Activated CD4-positive, alpha-beta T cell treated with anti-CD3 and anti-CD28 coated beads, Interleukin-2, amount 50 U/mL, for 48 hours (primary cell): Measurements from ENCODE around the gene NTSR1.

ENCODE experiments used
- DNase-seq, 2 experiments: peaks; one replicate each; pipeline ENCODE4 v3.0.0-alpha.2; 2020

NTSR1 gene

DNA sequence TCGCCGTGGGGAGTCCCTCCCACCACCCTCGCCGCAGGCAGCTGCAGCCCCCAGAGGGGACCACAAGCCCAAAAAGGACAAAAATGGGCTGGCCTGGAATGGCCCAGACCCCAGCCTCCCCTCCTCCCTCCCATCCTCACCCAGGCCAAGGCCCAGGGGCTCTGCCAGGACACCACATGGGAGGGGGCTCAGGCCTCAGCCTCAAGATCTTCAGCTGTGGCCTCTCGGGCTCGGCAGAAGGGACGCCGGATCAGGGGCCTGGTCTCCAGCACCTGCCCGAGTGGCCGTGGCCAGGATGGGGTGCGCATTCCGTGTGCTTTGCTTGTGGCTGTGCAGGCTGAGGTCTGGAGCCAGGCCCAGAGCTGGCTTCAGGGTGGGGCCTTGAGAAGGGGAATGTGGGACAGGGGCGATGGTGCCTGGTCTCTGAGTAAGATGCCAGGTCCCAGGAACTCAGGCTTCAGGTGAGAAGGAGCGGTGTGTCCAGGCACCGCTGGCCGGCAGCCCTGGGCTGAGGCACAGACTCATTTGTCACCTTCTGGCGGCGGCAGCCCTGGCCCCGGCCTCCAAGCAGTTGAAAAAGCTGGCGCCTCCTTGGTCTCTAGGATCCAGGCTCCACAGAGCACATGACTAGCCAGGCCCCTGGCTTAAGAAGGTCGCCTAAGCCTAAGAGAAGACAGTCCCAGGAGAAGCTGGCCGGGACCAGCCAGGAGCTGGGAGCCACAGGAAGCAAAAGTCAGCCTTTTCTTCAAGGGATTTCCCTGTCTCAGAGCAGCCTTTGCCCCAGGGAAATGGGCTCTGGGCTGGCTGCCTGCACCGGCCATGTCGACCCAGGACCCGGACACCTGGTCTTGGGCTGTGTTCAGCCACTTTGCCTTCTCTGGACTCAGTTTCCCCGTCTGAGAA lies 52.5 kb downstream of the NTSR1 start:
- no peak for DNase-seq

- DNase-seq: no peak
These were observed 53.1 kb downstream of the NTSR1 start for GRCh38 chr20:62761759-62762131.

GRCh38 chr20:62762376-62762775 lies 53.7 kb downstream of the NTSR1 start:
- DNase-seq: no peak

DNA sequence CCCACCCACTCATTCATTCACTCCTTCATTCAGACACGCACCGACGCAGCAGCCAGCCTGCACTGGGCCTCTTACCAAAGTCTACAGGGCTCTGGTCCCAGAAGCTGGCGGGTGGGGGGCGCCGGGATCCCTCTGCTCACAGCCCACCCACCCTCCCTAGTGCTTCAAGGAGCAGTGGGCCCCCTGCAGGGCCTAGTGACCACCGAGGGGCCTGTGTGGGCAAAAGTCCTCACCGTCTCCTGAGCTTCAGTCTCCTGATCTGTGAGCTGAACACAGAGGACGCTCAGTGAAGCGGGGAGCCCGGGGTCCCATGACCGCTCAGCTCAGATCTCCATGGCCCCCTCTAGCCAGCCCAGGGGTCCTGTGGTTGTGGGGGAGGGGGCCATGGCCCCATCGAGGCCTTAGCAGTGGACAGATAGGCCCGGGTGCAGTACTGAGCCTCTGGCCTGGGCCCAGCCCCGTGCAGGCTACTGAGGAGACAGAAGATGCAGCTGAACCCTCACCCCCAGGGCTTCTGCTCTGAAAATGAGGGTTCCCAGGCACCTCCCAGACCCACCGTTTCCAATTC lies 54.2 kb downstream of the NTSR1 start:
- DNase-seq: no peak

GRCh38 chr20:62763404-62763803 lies 54.8 kb downstream of the NTSR1 start:
- DNase-seq: no peak

DNA sequence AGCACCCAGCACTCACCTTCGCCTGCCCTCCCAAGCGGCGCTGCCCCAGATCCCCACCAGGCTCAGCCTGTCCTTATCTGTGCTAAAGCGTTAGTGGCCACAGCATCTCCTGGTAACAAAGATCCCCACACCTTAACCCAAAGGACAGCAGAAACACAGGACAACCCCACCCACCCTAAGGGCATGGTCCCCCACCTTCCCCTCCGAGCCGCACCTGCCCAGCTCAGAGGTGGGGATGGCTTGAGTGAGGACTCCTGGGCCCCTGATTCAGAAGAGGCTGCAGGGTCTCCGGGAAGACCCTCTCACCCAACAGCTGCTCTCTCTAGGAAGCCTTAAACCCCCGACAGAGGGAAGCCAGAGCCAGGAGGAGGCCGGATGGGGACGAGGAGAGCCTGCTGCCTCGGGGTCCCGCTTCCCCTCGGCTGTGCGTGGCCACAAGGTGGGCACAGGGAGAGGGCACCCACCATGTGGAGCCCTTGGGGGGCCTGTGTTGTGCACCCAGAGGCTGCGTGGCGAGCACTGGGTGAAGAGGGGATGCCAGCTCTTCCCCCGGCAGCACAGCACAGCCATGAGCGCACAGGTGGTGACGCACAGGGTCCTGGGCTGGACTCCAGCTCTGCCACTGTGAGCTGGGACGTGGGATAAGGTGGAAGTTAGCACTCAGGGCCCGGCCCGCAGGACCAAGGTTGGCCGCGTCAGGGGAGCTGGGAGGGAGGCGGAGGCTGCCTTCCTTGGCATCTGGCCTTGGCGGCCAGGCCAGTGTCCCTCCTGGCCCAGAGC lies 55.7 kb downstream of the NTSR1 start:
- DNase-seq: no peak

- no peak for DNase-seq
These were observed 56.4 kb downstream of the NTSR1 start for GRCh38 chr20:62765021-62765420.

GRCh38 chr20:62765432-62766070 lies 56.9 kb downstream of the NTSR1 start:
- DNase-seq: no peak

DNA sequence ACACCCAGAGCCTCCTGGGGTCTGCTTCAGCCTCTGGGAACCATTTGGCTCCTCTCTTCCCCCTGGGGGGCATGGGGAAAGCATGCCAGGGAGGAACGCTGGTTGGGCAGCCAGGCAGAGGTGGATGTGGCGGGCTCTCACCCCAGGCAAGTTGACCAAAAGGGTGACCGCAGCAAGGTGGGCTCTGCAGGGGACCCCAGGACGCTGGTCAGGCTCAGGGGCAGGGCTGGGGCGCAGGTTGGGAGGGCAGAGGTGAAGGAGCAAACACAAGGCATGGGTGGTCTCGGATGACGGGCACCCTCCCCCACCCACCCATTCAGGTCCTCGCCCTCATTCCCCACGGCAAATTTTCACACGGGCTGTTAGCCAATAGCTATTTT lies 57.4 kb downstream of the NTSR1 start:
- no peak for DNase-seq

DNA sequence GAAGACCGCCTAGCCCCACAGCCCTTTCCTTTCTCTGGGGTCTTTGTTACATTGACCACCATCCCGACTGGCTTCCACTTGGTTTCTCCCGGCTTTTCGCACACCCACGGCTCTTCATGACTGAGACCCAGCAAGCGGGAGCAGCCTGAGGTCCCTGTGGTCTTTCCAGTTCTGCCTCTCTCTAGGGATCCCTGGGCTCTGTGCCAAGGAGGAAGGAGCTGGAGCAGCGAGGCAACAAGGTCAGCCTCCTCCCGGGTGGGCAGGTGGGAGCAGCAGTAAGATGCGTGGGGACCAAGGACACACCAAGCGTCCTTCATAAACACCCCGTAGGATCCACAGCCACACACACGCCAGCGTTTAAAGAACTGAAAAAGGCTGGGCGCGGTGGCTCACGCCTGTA lies 58.1 kb downstream of the NTSR1 start:
- no peak for DNase-seq

DNA sequence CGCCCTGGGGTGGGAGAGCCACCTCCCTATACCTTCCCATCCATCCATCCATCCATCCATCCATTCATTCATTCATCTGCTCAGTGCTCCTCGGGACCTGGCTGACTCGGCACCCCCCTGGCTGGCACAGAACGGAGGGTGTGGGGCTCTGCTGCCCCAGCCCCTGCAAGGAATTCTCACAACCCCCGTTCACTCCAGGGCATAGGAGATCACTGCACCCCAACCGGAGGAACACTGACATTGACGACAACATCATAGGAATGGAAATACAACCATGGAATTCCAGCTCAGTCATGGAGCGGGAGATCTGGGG lies 59.6 kb downstream of the NTSR1 start:
- DNase-seq: no peak

GRCh38 chr20:62768551-62769287 lies 60.1 kb downstream of the NTSR1 start:
- DNase-seq: no peak

- no peak for DNase-seq
These were observed 60.9 kb downstream of the NTSR1 start for GRCh38 chr20:62769346-62770071.

- DNase-seq: no peak
These were observed 61.7 kb downstream of the NTSR1 start for GRCh38 chr20:62770111-62770910.

DNA sequence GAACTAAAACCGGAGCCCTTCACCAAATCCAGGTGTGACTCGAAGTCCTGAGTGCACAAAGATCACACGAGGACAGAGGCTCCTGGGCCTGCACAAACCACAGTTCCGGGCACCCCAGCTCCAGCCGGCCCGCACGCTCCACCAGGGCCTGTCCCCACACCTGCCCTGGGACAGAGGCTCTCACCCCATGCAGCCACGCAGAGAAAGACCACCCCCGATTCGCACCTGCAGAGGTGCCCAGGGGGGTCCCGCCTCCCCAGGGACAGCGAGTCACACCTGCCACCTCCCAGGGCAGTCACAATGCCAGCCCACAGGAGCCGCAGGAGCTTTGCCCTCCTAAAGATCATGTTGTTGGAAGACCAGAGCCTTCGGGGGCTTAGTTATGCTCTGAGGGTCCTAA lies 62.3 kb downstream of the NTSR1 start:
- no peak for DNase-seq

- no peak for DNase-seq
These were observed 62.9 kb downstream of the NTSR1 start for GRCh38 chr20:62771396-62772102.

DNA sequence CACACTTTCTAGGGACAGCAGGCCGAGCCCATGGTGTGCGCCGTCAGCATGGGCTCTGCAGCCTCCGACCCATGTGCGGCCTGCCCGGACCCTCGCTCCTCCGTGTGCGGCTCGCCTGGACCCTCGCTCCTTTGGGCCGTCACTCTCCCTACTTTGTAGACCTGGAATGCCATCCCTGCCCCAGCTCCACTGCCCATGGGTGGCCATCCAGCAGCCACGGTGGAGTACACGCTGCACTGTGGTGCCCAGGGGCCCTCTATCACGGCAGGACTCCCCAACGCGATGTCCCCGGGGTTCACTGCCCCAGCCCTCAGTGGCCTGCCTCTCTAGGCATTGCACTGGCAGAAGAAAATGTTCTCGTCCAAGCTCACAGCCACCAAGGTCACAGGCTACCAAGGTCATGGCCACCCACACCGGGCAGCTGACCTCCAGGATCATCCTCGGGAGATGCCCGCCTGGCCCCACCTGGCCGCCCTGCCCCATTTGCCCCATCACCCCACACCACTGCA lies 63.5 kb downstream of the NTSR1 start:
- no peak for DNase-seq

DNA sequence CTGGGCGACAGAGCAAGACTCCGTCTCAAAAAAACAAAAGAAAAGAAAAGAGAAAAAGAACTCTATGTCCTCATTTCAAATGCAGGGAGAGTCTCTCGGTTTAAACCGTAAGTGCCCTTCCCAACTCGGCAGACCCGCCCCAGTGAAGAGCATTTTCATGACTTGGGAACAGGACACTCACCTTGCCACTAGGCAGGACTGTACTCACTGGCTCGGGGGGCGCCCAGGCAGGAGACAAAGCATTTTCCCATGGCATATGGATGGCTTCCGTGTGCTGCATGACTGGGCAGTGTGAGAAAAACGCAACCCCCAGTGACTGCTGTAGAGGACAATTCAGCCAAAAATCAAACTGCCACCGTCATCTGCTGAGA lies 64.0 kb downstream of the NTSR1 start:
- DNase-seq: no peak

- no peak for DNase-seq
These were observed 64.6 kb downstream of the NTSR1 start for GRCh38 chr20:62772990-62773844.
